Trophoblast cell (in vitro differentiated cells and primary cell): ENCODE results near the gene TAF11L13.
"Not testable (repeated sequence)": the region's sequence is repeated elsewhere in the genome, so short reads cannot be mapped to it uniquely, and the experiment has no call there.

Experiments
- DNase-seq, 2 donors: peaks; one replicate each; pipeline ENCODE4 v3.0.0-alpha.2; 2016
- H2AFZ ChIP-seq: 2 replicates; pipeline ENCODE4 v1.6.1; 2013; ENCODE audit warnings: low read length, moderate library complexity, mild to moderate bottlenecking; ENCODE audit not compliant: insufficient read depth, poor library complexity
- H2AK5ac ChIP-seq: 2 replicates; pipeline ENCODE4 v1.6.1; 2013; ENCODE audit warnings: mild to moderate bottlenecking, low read length
- H2BK120ac ChIP-seq: 2 replicates; pipeline ENCODE4 v1.6.1; 2013; ENCODE audit warnings: low read length, mild to moderate bottlenecking, moderate library complexity; ENCODE audit not compliant: insufficient read depth, poor library complexity
- H2BK12ac ChIP-seq: 2 replicates; pipeline ENCODE4 v1.6.1; 2013; ENCODE audit warnings: mild to moderate bottlenecking, low read length, moderate library complexity
- H2BK5ac ChIP-seq: 2 replicates; pipeline ENCODE4 v1.6.1; 2013; ENCODE audit warnings: low read length, low read depth, moderate library complexity, mild to moderate bottlenecking; ENCODE audit not compliant: poor library complexity
- H3K14ac ChIP-seq: 2 replicates; pipeline ENCODE4 v1.6.1; 2013; ENCODE audit warnings: mild to moderate bottlenecking, low read length
- H3K18ac ChIP-seq: 2 replicates; pipeline ENCODE4 v1.6.1; 2013; ENCODE audit warnings: mild to moderate bottlenecking, low read length
- H3K23ac ChIP-seq: 2 replicates; pipeline ENCODE4 v1.6.1; 2013; ENCODE audit warnings: low read length
- H3K27ac ChIP-seq: 2 replicates; pipeline ENCODE4 v1.5.1; 2013; ENCODE audit warnings: low read depth, mild to moderate bottlenecking, inconsistent platforms, low read length, moderate library complexity
- H3K27me3 ChIP-seq: 2 replicates; pipeline ENCODE4 v1.6.1; 2013; ENCODE audit warnings: inconsistent platforms, mild to moderate bottlenecking, low read length, moderate library complexity; ENCODE audit not compliant: insufficient read depth
- H3K36me3 ChIP-seq, 2 experiments: 1 replicate in 1 of 2; 2 replicates in 1 of 2; pipeline ENCODE4 v1.6.1; 2013; ENCODE audit warnings: low read length in 2 of 2, mild to moderate bottlenecking in 2 of 2, moderate library complexity in 1 of 2; ENCODE audit not compliant: insufficient read depth in 2 of 2, control insufficient read depth in 1 of 2
- H3K4ac ChIP-seq: 2 replicates; pipeline ENCODE4 v1.6.1; 2013; ENCODE audit warnings: low read depth, mild to moderate bottlenecking, low read length, moderate library complexity
- H3K4me1 ChIP-seq, 2 experiments: 1 replicate in 1 of 2; 2 replicates in 1 of 2; pipeline ENCODE4 v1.6.1; 2013; ENCODE audit warnings: low read length in 2 of 2, mild to moderate bottlenecking in 2 of 2, moderate library complexity in 1 of 2; ENCODE audit not compliant: insufficient read depth in 2 of 2, control insufficient read depth in 1 of 2
- H3K4me2 ChIP-seq: 2 replicates; pipeline ENCODE4 v1.6.1; 2013; ENCODE audit warnings: inconsistent platforms, mild to moderate bottlenecking, low read length, moderate library complexity
- H3K4me3 ChIP-seq: 2 replicates; pipeline ENCODE4 v1.5.1; 2013; ENCODE audit warnings: mild to moderate bottlenecking, low read depth, low read length, inconsistent platforms
- H3K79me1 ChIP-seq: one replicate; pipeline ENCODE4 v1.6.1; 2013; ENCODE audit warnings: low read length
- H3K79me2 ChIP-seq: 2 replicates; pipeline ENCODE4 v1.6.1; 2013; ENCODE audit warnings: low read length, mild to moderate bottlenecking; ENCODE audit not compliant: control insufficient read depth, insufficient read depth, poor library complexity
- H3K9ac ChIP-seq: 2 replicates; pipeline ENCODE4 v1.6.1; 2013; ENCODE audit warnings: mild to moderate bottlenecking, low read length
- H3K9me3 ChIP-seq: 2 replicates; pipeline ENCODE4 v1.6.1; 2013; ENCODE audit warnings: low read depth, mild to moderate bottlenecking, control low read depth, inconsistent platforms, low read length; ENCODE audit not compliant: insufficient read depth
- H4K12ac ChIP-seq: 2 replicates; pipeline ENCODE4 v1.6.1; 2013; ENCODE audit warnings: low read depth, mild to moderate bottlenecking, low read length, moderate library complexity
- H4K8ac ChIP-seq: 2 replicates; pipeline ENCODE4 v1.6.1; 2013; ENCODE audit warnings: low read depth, mild to moderate bottlenecking, low read length, moderate library complexity
- H4K91ac ChIP-seq: one replicate; pipeline ENCODE4 v1.6.1; 2013; ENCODE audit warnings: low read depth, mild to moderate bottlenecking, low read length, moderate library complexity
- WGBS: extraction: QIAGEN DNeasy Blood & Tissue Kit; methylation state at CpG from one replicate; pipeline ENCODE4 v1.1.7; 2013; ENCODE audit warnings: missing lambda C conversion rate; ENCODE audit not compliant: insufficient read length, insufficient coverage; ENCODE audit errors: extremely low coverage; 5-methylcytosine and 5-hydroxymethylcytosine counted together

The TAF11L13 gene

GRCh38 chr5:17625686-17626085 is 6.2 kb upstream of the TAF11L13 start:
- H3K79me1 ChIP-seq = no peaks in the 10 kb centered on the region
- no peak overlapping the region for H4K12ac ChIP-seq
- no peak for DNase-seq
- H3K36me3 ChIP-seq = no peaks in the 10 kb centered on the region
- no peak overlapping the region for H3K23ac ChIP-seq
- H4K8ac ChIP-seq = no peak overlapping the region
- no peak overlapping the region for H3K4me3 ChIP-seq
- no peak overlapping the region for H4K91ac ChIP-seq
- no peak overlapping the region for H3K18ac ChIP-seq
- no peaks in the 10 kb centered on the region for H3K9me3 ChIP-seq
- H2BK5ac ChIP-seq = no peak overlapping the region
- H3K4me2 ChIP-seq = no peak overlapping the region
- no peaks in the 10 kb centered on the region for H3K27me3 ChIP-seq
- H3K9ac ChIP-seq = no peak overlapping the region
- H2AFZ ChIP-seq = no peak overlapping the region
- no peaks in the 10 kb centered on the region for H3K79me2 ChIP-seq
- H3K27ac ChIP-seq = no peak overlapping the region
- no peak overlapping the region for H3K14ac ChIP-seq
- no peak overlapping the region for H2BK12ac ChIP-seq
- no peak overlapping the region for H2BK120ac ChIP-seq
- no CpG with 5 or more reads among the region's 11 CpGs for WGBS
- H3K4me1 ChIP-seq = no peaks in the 10 kb centered on the region
- no peak overlapping the region for H3K4ac ChIP-seq
- no peak overlapping the region for H2AK5ac ChIP-seq

DNA sequence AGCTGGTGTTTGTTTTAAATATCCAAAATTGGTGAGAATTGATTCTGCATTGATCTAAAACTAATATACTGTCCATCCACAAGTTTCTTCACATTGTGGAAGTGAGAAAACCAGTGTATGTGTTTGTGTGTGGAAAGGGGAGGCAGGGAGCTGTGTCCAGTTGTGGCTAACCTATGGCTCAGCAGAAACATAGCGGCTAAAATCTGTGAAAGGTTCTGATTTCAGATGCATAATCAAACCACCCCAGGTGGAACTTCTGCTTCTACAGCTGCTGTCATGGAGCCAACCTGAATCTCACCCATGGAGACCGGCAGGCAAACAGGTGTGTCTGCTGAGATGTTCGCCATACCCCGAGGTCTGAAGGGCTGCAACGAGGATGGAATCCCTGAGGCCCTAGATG is 2.3 kb downstream of the TAF11L13 start, which contains the start of gene TAF11L14:
Gene TAF11L14, plus strand, starts transcription at position 301 of the 400 bp plus-strand sequence.
- Histone ChIP-seq H3K4me1 (no peaks in the 10 kb centered on the region), H2AK5ac (no peak within 1 kb of the TSS), H4K12ac (no peak within 1 kb of the TSS), H2BK5ac (no peak within 1 kb of the TSS), H4K91ac (no peak within 1 kb of the TSS), H3K9ac (no peak within 1 kb of the TSS), H3K79me2 (no peaks in the 10 kb centered on the region), H4K8ac (no peak within 1 kb of the TSS), H3K18ac (no peak within 1 kb of the TSS), H2AFZ (no peak within 1 kb of the TSS), H2BK120ac (no peak within 1 kb of the TSS), H3K27ac (no peak within 1 kb of the TSS), H3K36me3 (no peaks in the 10 kb centered on the region), H3K4me2 (no peak within 1 kb of the TSS), H3K9me3 (no peaks in the 10 kb centered on the region), H2BK12ac (no peak within 1 kb of the TSS), H3K27me3 (no peaks in the 10 kb centered on the region), H3K4me3 (no peak within 1 kb of the TSS), H3K4ac (no peak within 1 kb of the TSS), H3K14ac (no peak within 1 kb of the TSS), H3K79me1 (no peaks in the 10 kb centered on the region), H3K23ac (no peak within 1 kb of the TSS)
- no peak for DNase-seq
- WGBS = no CpG with 5 or more reads among the region's 5 CpGs

DNA sequence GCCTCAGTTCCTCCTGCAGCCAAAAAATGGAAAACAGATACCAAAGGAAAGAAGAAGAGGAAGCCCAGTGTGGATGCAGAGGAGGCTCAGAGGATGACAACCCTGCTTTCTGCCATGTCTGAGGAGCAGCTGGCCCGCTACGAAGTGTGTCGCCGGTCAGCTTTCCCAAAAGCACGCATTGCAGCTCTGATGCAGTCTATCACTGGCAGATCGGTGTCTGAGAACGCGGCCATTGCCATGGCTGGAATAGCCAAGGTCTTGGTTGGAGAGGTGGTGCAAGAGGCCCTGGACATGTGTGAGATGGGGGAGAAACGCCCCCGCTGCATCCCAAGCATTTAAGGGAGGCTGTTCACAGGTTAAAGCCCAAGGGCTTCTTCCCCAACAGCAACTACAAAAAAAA is 17.3 kb downstream of the TAF11L13 start:
- not testable (repeated sequence) for H2AFZ ChIP-seq, H3K4me2 ChIP-seq, H3K9ac ChIP-seq, H2BK5ac ChIP-seq, H3K18ac ChIP-seq, H3K79me1 ChIP-seq, H3K4me1 ChIP-seq, H4K8ac ChIP-seq, H3K14ac ChIP-seq, H3K4me3 ChIP-seq, H3K36me3 ChIP-seq, H4K91ac ChIP-seq, H3K27ac ChIP-seq, H3K27me3 ChIP-seq, H3K9me3 ChIP-seq, H3K23ac ChIP-seq, H2BK120ac ChIP-seq, H2BK12ac ChIP-seq, DNase-seq, H4K12ac ChIP-seq, H3K4ac ChIP-seq, H3K79me2 ChIP-seq, H2AK5ac ChIP-seq
- no CpG with 5 or more reads among the region's 10 CpGs for WGBS

GRCh38 chr5:17655201-17655759 is 23.4 kb downstream of the TAF11L13 start:
- not testable (repeated sequence) for H3K79me1 ChIP-seq, DNase-seq, H3K4ac ChIP-seq, H3K4me2 ChIP-seq, H3K27me3 ChIP-seq, H4K12ac ChIP-seq, H2AFZ ChIP-seq, H2BK12ac ChIP-seq, H3K4me3 ChIP-seq, H2AK5ac ChIP-seq, H3K79me2 ChIP-seq, H3K23ac ChIP-seq, H2BK120ac ChIP-seq, H3K18ac ChIP-seq, H3K9ac ChIP-seq, H3K36me3 ChIP-seq, H4K8ac ChIP-seq, H3K4me1 ChIP-seq, H3K14ac ChIP-seq, H3K27ac ChIP-seq, H4K91ac ChIP-seq, H2BK5ac ChIP-seq, H3K9me3 ChIP-seq
- no CpG with 5 or more reads among the region's 32 CpGs for WGBS
